GM23248 (cell line): ENCODE data around the gene PALM3. TPM values are rescaled to one million over a fixed set of nuclear protein-coding genes. Genes with fewer than 3 reads are reported as not detected.

Experiments
- DNase-seq: peaks from one replicate; pipeline ENCODE4 v3.0.0-alpha.2; 2015
- H2AFZ ChIP-seq: fragments of 200-600 bp; sonication (generic); 2 replicates; pipeline ENCODE4 v1.6.1; 2016; ENCODE audit warnings: antibody characterized with exemption
- H3F3A ChIP-seq: fragments of 200-600 bp; sonication (generic); 2 replicates; pipeline ENCODE4 v1.6.1; 2016; ENCODE audit warnings: mild to moderate bottlenecking, antibody characterized with exemption, mixed run types; ENCODE audit not compliant: insufficient read depth
- H3K27ac ChIP-seq: fragments of 200-600 bp; sonication (generic); 2 replicates; pipeline ENCODE4 v1.5.1; 2016; ENCODE audit warnings: mild to moderate bottlenecking
- H3K27me3 ChIP-seq: fragments of 200-600 bp; sonication (generic); replicated peaks from 2 replicates; pipeline ENCODE4 v1.6.1; 2016; ENCODE audit warnings: mild to moderate bottlenecking; ENCODE audit not compliant: insufficient read depth
- H3K36me3 ChIP-seq: fragments of 200-600 bp; sonication (generic); 2 replicates; pipeline ENCODE4 v1.6.1; 2016; ENCODE audit warnings: low read depth, mild to moderate bottlenecking
- H3K4me1 ChIP-seq: fragments of 200-600 bp; sonication (generic); 2 replicates; pipeline ENCODE4 v1.6.1; 2016; ENCODE audit warnings: mild to moderate bottlenecking; ENCODE audit not compliant: insufficient read depth
- H3K4me2 ChIP-seq: fragments of 200-600 bp; sonication (generic); one replicate; pipeline ENCODE4 v1.6.1; 2016; ENCODE audit warnings: mild to moderate bottlenecking; ENCODE audit not compliant: unreplicated experiment
- H3K4me3 ChIP-seq: fragments of 200-600 bp; sonication (generic); 2 replicates; pipeline ENCODE4 v1.5.1; 2016; ENCODE audit warnings: mild to moderate bottlenecking
- H3K79me2 ChIP-seq: fragments of 200-600 bp; sonication (generic); 2 replicates; pipeline ENCODE4 v1.6.1; 2016; ENCODE audit warnings: mild to moderate bottlenecking; ENCODE audit not compliant: insufficient read depth
- H3K9ac ChIP-seq: fragments of 200-600 bp; sonication (generic); 2 replicates; pipeline ENCODE4 v1.6.1; 2016; ENCODE audit warnings: mild to moderate bottlenecking
- H3K9me2 ChIP-seq: fragments of 200-600 bp; sonication (generic); 2 replicates; pipeline ENCODE4 v1.6.1; 2016; ENCODE audit warnings: mixed run types, mild to moderate bottlenecking, moderate library complexity; ENCODE audit not compliant: insufficient read depth
- H3K9me3 ChIP-seq: fragments of 200-600 bp; sonication (generic); one replicate; pipeline ENCODE4 v1.6.1; 2017; ENCODE audit warnings: low read depth
- H4K20me1 ChIP-seq: fragments of 200-600 bp; sonication (generic); 2 replicates; pipeline ENCODE4 v1.6.0; 2016; ENCODE audit not compliant: insufficient read depth
- EZH2 ChIP-seq: fragments of 200-600 bp; sonication (generic); IDR thresholded peaks from 2 replicates; pipeline ENCODE4 v1.6.1; 2018; ENCODE audit warnings: antibody characterized with exemption, mild to moderate bottlenecking; ENCODE audit not compliant: insufficient read depth, poor library complexity, severe bottlenecking
- EZH2phosphoT487 ChIP-seq: fragments of 200-600 bp; sonication (generic); IDR thresholded peaks from 2 replicates; pipeline ENCODE4 v1.6.1; 2018; ENCODE audit warnings: antibody characterized with exemption, moderate library complexity, mild to moderate bottlenecking, low read depth; ENCODE audit not compliant: insufficient read depth
- whole genome bisulfite sequencing, 2 experiments: methylation state at CpG; one replicate each; pipeline ENCODE4 v1.1.6; 2015 to 2017; ENCODE audit warnings: low lambda C conversion rate in 2 of 2, low coverage in 1 of 2; ENCODE audit errors: missing lambda C conversion rate in 2 of 2; 5-methylcytosine and 5-hydroxymethylcytosine counted together
- in situ Hi-C: fragments of 300-500 bp; cut with MboI; formaldehyde crosslinking; loops from 2 replicates; pipeline ENCODE4 v1.15.0; 2020
- polyA plus RNA-seq: library from polyadenylated mRNA; unstranded; fragments of >200 nt; fragmentation: Nextera tagmentation; extraction: Ambion mirVana; gene quantifications from 2 replicates; pipeline ENCODE4 v1.2.1, GENCODE V29; 2016
- total RNA-seq: library from RNA; depleted of rRNA; stranded (reverse); fragments of >200 nt; shearing (Covaris generic); gene quantifications from 2 replicates; pipeline ENCODE4 v1.2.3, GENCODE V29; 2014

PALM3 gene
- total and polyA plus RNA-seq, 2 experiments from 2014 or later = 0.15 TPM; not detected in 1

DNA sequence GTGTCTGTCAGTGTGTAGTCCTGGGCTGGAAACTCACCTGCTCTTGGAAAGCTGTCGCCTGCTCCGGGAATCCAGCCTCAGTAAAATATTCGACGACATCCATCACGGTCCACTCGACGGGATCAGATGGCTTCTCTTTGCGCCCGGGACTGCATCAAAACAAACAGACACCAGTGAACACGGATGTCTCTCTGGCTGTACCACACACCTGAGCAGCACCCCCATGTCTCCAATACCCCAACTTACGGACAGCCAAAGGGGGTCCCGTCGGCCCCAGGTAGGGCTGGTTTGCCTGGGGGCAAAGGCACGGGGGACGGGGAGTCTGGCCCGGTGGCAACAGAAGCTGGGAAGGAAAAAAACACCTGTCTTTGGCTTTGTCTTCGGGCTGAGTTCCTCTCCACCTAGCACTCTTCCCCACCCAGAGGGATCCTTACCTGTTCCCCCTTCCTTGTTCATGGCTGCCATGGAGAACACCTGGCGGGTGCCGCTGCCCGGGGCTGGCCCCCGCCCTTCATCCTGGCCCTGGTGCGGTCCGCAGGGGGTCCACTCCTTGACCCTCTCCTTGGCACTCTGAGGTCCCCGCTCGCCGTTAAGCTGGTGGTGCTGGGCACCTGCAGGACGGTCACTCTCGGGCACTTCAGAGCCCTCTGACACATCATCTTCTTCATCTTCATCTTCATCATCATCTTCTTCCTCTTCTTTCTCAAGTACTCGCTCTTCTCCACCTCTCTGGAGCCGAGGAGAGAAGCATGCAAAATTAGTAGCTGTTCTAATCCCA, 26.9 kb upstream of the PALM3 start:
- Histone ChIP-seq H4K20me1 (no peaks in the 10 kb centered on the region), H3K9me2 (no peaks in the 10 kb centered on the region), H3K27me3 (no peaks in the 10 kb centered on the region), H3K9me3 (no peaks in the 10 kb centered on the region), H3K9ac (peak overlapping the region; percentile 52; the same call in 1 of the 2 replicates), H3K79me2 (peaks cover 10% of the 10 kb centered on the region), H3K4me1 (peaks cover 3% of the 10 kb centered on the region), H3K36me3 (0 out of 2 replicates have a peak, but pooled peaks cover 5% of the 10 kb centered on the region), H2AFZ (no peak overlapping the region), H3K27ac (no peak overlapping the region), H3K4me3 (peak overlapping the region; percentile 73), H3K4me2 (peak overlapping the region; percentile 51), H3F3A (peaks cover 19% of the 10 kb centered on the region)
- WGBS, 2 experiments = 88 to 90% methylated on average over 30 of the region's 30 CpGs
- in situ Hi-C loops = no loop called here
- no peak for DNase-seq
- TF ChIP-seq EZH2phosphoT487 (no peak), EZH2 (no peak)

DNA sequence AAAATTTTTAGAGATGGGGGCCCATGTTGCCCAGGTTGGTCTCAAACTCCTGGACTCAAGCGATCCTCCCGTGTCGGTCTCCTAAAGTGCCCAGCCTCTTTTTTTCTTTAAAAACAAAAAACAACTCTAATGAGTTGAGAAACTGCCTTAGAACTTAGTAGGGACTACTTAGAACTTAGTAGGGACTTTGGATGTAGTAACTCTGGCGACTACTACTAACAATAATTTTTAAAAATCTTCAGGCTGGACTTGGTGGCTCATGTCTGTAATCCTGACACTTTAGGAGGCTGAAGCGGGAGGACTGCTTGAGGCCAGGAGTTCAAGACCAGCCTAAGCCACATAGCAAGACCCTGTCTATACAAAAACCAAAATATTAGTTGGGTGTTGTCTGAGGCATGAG, 24.2 kb upstream of the PALM3 start:
- no peak overlapping the region for H3K27ac ChIP-seq
- H3K79me2 ChIP-seq = peaks cover 21% of the 10 kb centered on the region
- WGBS, 2 experiments = 95 to 97% methylated on average over 5 of the region's 5 CpGs
- TF ChIP-seq EZH2 (no peak), EZH2phosphoT487 (no peak)
- H3K4me2 ChIP-seq = no peak overlapping the region
- H3K9ac ChIP-seq = no peak overlapping the region
- H3K27me3 ChIP-seq = no peaks in the 10 kb centered on the region
- DNase-seq = no peak
- no peak overlapping the region for H2AFZ ChIP-seq
- peaks cover 10% of the 10 kb centered on the region for H3K4me1 ChIP-seq
- H3K36me3 ChIP-seq = no peaks in the 10 kb centered on the region
- in situ Hi-C loops = no loop called here
- H3F3A ChIP-seq = peaks cover 15% of the 10 kb centered on the region
- H3K9me2 ChIP-seq = no peaks in the 10 kb centered on the region
- no peaks in the 10 kb centered on the region for H3K9me3 ChIP-seq
- H3K4me3 ChIP-seq = no peak overlapping the region
- no peaks in the 10 kb centered on the region for H4K20me1 ChIP-seq

DNA sequence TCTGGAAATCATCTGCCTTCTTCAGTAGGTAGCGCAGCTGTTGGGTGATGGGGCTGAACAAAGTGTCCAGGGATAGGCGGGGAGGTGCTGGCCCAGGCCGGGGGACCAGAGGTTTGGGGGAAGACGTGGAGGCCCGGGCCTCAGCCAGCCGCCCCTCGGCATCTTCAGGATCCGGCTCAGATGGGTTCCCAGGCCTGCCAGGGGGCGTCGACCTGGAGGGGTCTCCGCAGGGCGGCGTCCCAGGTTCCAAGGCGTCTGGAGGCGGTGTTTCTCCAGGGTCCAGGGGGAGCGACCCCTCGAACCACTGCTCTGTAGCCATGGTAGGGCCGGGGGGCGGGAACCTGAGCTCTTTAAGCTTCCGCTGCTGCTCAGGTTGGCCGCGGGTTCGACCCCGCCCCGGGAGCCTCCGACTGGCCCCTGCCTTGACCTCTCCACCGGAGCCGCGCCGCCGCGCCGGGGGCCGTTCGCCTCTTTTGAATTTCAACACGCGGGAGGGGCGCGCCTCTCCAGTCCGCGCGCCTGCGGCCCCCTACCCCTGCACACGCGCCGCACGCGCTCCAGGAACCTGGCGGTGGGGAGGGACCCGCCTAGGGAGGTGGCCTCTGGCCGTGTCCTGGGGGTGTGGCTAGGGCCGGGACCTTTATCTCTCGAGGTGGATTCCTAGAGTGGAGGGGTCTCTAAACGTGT, 23.6 kb upstream of the PALM3 start, which contains the start of gene C19orf67:
Gene C19orf67, minus strand, starts transcription at position 475 of the 687 bp plus-strand sequence. Its CDS starts 156 bp downstream, at position 319.
- WGBS, 2 experiments = 71 to 77% methylated on average over 46 to 51 of the region's 54 CpGs
- no peaks in the 10 kb centered on the region for H3K27me3 ChIP-seq
- H3K9me2 ChIP-seq = no peaks in the 10 kb centered on the region
- no peak for DNase-seq
- no peak within 1 kb of the TSS for H3K4me3 ChIP-seq
- peaks cover 23% of the 10 kb centered on the region for H3K79me2 ChIP-seq
- H3K36me3 ChIP-seq = no peaks in the 10 kb centered on the region
- H3K27ac ChIP-seq = no peak within 1 kb of the TSS
- H3K9me3 ChIP-seq = no peaks in the 10 kb centered on the region
- no peak within 1 kb of the TSS for H3K4me2 ChIP-seq
- H3K9ac ChIP-seq = no peak within 1 kb of the TSS
- H4K20me1 ChIP-seq = no peaks in the 10 kb centered on the region
- TF ChIP-seq EZH2phosphoT487 = no peak
- in situ Hi-C loops = no loop called here
- H2AFZ ChIP-seq = no peak within 1 kb of the TSS
- H3F3A ChIP-seq = peaks cover 15% of the 10 kb centered on the region
- peaks cover 10% of the 10 kb centered on the region for H3K4me1 ChIP-seq

DNA sequence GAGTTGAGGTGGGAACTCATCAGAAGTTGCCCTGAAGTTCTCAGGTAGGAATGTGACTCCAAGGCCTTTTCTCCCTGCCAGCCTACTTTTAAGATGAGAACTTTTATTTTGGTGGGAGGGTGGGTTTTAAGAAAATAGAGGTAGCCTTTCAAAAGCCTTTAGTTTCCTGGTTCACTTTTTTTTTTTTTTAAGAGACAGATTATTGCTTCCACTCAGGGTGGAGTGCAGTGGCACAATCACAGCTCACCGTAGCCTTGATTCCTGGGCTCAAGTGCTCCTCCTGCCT, 20.7 kb upstream of the PALM3 start:
- peak overlapping the region; percentile 89 for H3K4me3 ChIP-seq
- in situ Hi-C loops = no loop called here

More for the DNA sequence above, 20.7 kb upstream of the PALM3 start:
- H3K4me2 ChIP-seq = peak overlapping the region; percentile 89
- H3K4me1 ChIP-seq = peaks cover 6% of the 10 kb centered on the region
- H3K9me2 ChIP-seq = no peaks in the 10 kb centered on the region
- 20 to 31% methylated on average over 1 of the region's 1 CpG for WGBS, 2 experiments
- no peak for DNase-seq
- no peak for TF ChIP-seq EZH2
- no peak for TF ChIP-seq EZH2phosphoT487
- no peaks in the 10 kb centered on the region for H3K9me3 ChIP-seq
- peaks cover 18% of the 10 kb centered on the region for H3K79me2 ChIP-seq
- no peaks in the 10 kb centered on the region for H3K36me3 ChIP-seq
- no peaks in the 10 kb centered on the region for H3K27me3 ChIP-seq
- H3K27ac ChIP-seq = no peak overlapping the region
- H3F3A ChIP-seq = peaks cover 15% of the 10 kb centered on the region
- H2AFZ ChIP-seq = no peak overlapping the region
- H4K20me1 ChIP-seq = no peaks in the 10 kb centered on the region
- peak overlapping the region; percentile 90 for H3K9ac ChIP-seq
